B cell (primary cell): ENCODE measurements around the gene RHOXF2B.
"Not testable (repeated sequence)": the region's sequence is repeated elsewhere in the genome, so short reads cannot be mapped to it uniquely, and the experiment has no call there.

Experiments used
- CTCF ChIP-seq: fragments of 200-600 bp; IDR thresholded peaks from one replicate; pipeline ENCODE4 v1.8.0; 2022; ENCODE audit warnings: antibody characterized with exemption, mild to moderate bottlenecking
- EZH2 ChIP-seq: IDR thresholded peaks from 2 replicates; pipeline ENCODE4 v1.6.1; 2012; ENCODE audit warnings: borderline replicate concordance, low read depth, mild to moderate bottlenecking, moderate library complexity, low read length; ENCODE audit not compliant: insufficient read depth, poor library complexity, severe bottlenecking

DNA sequence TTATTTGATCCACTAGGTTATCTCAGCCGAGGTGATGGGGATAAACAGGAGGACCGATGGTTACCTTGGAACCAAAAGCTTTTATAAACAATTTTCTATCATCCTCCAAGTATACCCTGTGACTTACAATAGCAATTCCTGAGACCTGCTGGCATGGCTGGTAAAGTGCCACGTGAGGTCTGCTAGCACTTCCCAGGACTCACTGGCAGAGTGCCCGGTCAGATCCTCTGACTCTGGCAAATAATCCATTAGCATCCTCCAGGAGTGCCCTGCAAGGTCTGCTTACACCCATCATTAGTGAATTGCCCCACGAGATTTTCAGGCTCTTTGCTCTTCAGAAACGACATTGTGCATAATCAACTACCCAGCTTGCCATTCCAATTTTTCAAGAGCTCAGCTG, 37.3 kb downstream of the RHOXF2B start:
- not testable (repeated sequence) for TF ChIP-seq CTCF, EZH2
